ENCODE data around the gene PLIN4.

The PLIN4 gene

GRCh38 chr19:4521888-4522242 lies 3.6 kb upstream of the PLIN4 start:
- no peak overlapping the region for H3K27ac ChIP-seq
- no peak overlapping the region for H3K4me3 ChIP-seq
- no peak for TF ChIP-seq CTCF (IDR thresholded peaks at IDR 0.05)
- DNase-seq (ENCODE audit: low spot score), result no peak

- Histone ChIP-seq H3K27ac (no peak overlapping the region), H3K4me3 (no peak overlapping the region)
- DNase-seq (ENCODE audit: low spot score), result no peak
- no peak for TF ChIP-seq CTCF (IDR thresholded peaks at IDR 0.05)
These were observed 3.0 kb upstream of the PLIN4 start for GRCh38 chr19:4521170-4521887.

- no peak for TF ChIP-seq CTCF (IDR thresholded peaks at IDR 0.05)
- Histone ChIP-seq H3K4me3 (no peak overlapping the region), H3K27ac (no peak overlapping the region)
- no peak for DNase-seq (ENCODE audit: low spot score)
These were observed 1.4 kb upstream of the PLIN4 start for GRCh38 chr19:4519521-4520277.

GRCh38 chr19:4519172-4519496 lies 848 bp upstream of the PLIN4 start:
- Histone ChIP-seq H3K27ac (peak overlapping the region in 1 of 2 donors; percentile 11), H3K4me3 (no peak overlapping the region)
- DNase-seq (ENCODE audit: low spot score), result no peak
- no peak for TF ChIP-seq CTCF (IDR thresholded peaks at IDR 0.05)

- Histone ChIP-seq H3K27ac (no peak overlapping the region), H3K4me3 (peak overlapping the region; percentile 25)
- no peak for DNase-seq (ENCODE audit: low spot score)
- TF ChIP-seq CTCF (IDR thresholded peaks at IDR 0.05), result no peak
These were observed 732 bp downstream of the PLIN4 start for GRCh38 chr19:4517451-4518057.

GRCh38 chr19:4516939-4517300 lies 1.4 kb downstream of the PLIN4 start:
- Histone ChIP-seq H3K4me3 (no peak overlapping the region), H3K27ac (no peak overlapping the region)
- TF ChIP-seq CTCF (IDR thresholded peaks at IDR 0.05), result no peak
- no peak for DNase-seq (ENCODE audit: low spot score)

Measured in coronary artery (tissue), 2 donors.